HG03565 (cell line): ENCODE results near the gene DOCK3.
"Not testable (repeated sequence)": the region's sequence is repeated elsewhere in the genome, so short reads cannot be mapped to it uniquely, and the experiment has no call there.

Source experiments
- ATAC-seq: cut with Tn5 transposase; IDR thresholded peaks from one replicate; pipeline ENCODE4 v1.9.1; 2021; ENCODE audit warnings: mild to moderate bottlenecking, moderate library complexity; ENCODE audit not compliant: unreplicated experiment

DOCK3 gene

GRCh38 chr3:51083490-51083889, 408.8 kb downstream of the DOCK3 start:
- ATAC-seq: no peak

GRCh38 chr3:51092141-51092540, 417.4 kb downstream of the DOCK3 start:
- ATAC-seq: not testable (repeated sequence)

- ATAC-seq: not testable (repeated sequence)
These were observed 420.1 kb downstream of the DOCK3 start for GRCh38 chr3:51094838-51095237.

GRCh38 chr3:51099794-51100535, 425.2 kb downstream of the DOCK3 start:
- no peak for ATAC-seq

- no peak for ATAC-seq
These were observed 425.8 kb downstream of the DOCK3 start for GRCh38 chr3:51100536-51100851.

GRCh38 chr3:51102396-51102795, 427.7 kb downstream of the DOCK3 start:
- ATAC-seq: no peak

GRCh38 chr3:51106242-51106876, 431.6 kb downstream of the DOCK3 start:
- no peak for ATAC-seq

GRCh38 chr3:51110586-51110985, 435.9 kb downstream of the DOCK3 start:
- ATAC-seq: no peak

GRCh38 chr3:51122944-51123343, 448.2 kb downstream of the DOCK3 start:
- no peak for ATAC-seq

GRCh38 chr3:51123531-51123930, 448.8 kb downstream of the DOCK3 start:
- ATAC-seq: no peak

GRCh38 chr3:51131607-51132006, 456.9 kb downstream of the DOCK3 start:
- not testable (repeated sequence) for ATAC-seq

- ATAC-seq: no peak
These were observed 463.0 kb downstream of the DOCK3 start for GRCh38 chr3:51137715-51138114.

- no peak for ATAC-seq
These were observed 464.9 kb downstream of the DOCK3 start for GRCh38 chr3:51139616-51140015.

GRCh38 chr3:51141573-51141972, 466.8 kb downstream of the DOCK3 start:
- no peak for ATAC-seq

- no peak for ATAC-seq
These were observed 471.3 kb downstream of the DOCK3 start for GRCh38 chr3:51145811-51146585.

- ATAC-seq: no peak
These were observed 472.1 kb downstream of the DOCK3 start for GRCh38 chr3:51146781-51147180.

GRCh38 chr3:51156147-51156546, 481.4 kb downstream of the DOCK3 start:
- ATAC-seq: no peak

GRCh38 chr3:51163051-51163450, 488.3 kb downstream of the DOCK3 start:
- no peak for ATAC-seq

- ATAC-seq: no peak
These were observed 499.0 kb downstream of the DOCK3 start for GRCh38 chr3:51173518-51174271.

- no peak for ATAC-seq
These were observed 502.2 kb downstream of the DOCK3 start for GRCh38 chr3:51176923-51177322.

- ATAC-seq: not testable (repeated sequence)
These were observed 511.7 kb downstream of the DOCK3 start for GRCh38 chr3:51186446-51186845.
